Iris pigment epithelial cell (primary cell): ENCODE measurements around the gene EOLA1.
A peak's percentile ranks its signal among the peaks of the same experiment; 100 is the strongest.
"Not testable (repeated sequence)": the region's sequence is repeated elsewhere in the genome, so short reads cannot be mapped to it uniquely, and the experiment has no call there.

ENCODE experiments used
- DNase-seq: peaks from one replicate; pipeline ENCODE4 v3.0.0-alpha.2; 2011; ENCODE audit warnings: low read depth

EOLA1 gene

GRCh38 chrX:149513825-149514428 is 26.9 kb upstream of the EOLA1 start:
- DNase-seq = no peak

- no peak for DNase-seq
Observed at GRCh38 chrX:149515954-149516602, 24.7 kb upstream of the EOLA1 start.

- DNase-seq = no peak
Observed at GRCh38 chrX:149516604-149517003, 24.2 kb upstream of the EOLA1 start.

GRCh38 chrX:149517308-149517707 is 23.5 kb upstream of the EOLA1 start:
- no peak for DNase-seq

- DNase-seq = no peak
Observed at GRCh38 chrX:149518236-149518635, 22.6 kb upstream of the EOLA1 start.

- DNase-seq = not testable (repeated sequence)
Observed at GRCh38 chrX:149520636-149521277, 20.1 kb upstream of the EOLA1 start.

- no peak for DNase-seq
Observed at GRCh38 chrX:149521438-149521837, 19.4 kb upstream of the EOLA1 start.

- DNase-seq = no peak
Observed at GRCh38 chrX:149522916-149523315, 17.9 kb upstream of the EOLA1 start.

- DNase-seq = peak; percentile 69
Observed at GRCh38 chrX:149525389-149525788, 15.4 kb upstream of the EOLA1 start.

GRCh38 chrX:149525903-149526302 is 14.9 kb upstream of the EOLA1 start:
- not testable (repeated sequence) for DNase-seq

- DNase-seq = not testable (repeated sequence)
Observed at GRCh38 chrX:149526318-149527033, 14.3 kb upstream of the EOLA1 start.

GRCh38 chrX:149527705-149528104 is 13.1 kb upstream of the EOLA1 start:
- peak; percentile 34 for DNase-seq

GRCh38 chrX:149528381-149528780 is 12.4 kb upstream of the EOLA1 start:
- no peak for DNase-seq

GRCh38 chrX:149531599-149531998 is 9.2 kb upstream of the EOLA1 start:
- no peak for DNase-seq

GRCh38 chrX:149532868-149533267 is 7.9 kb upstream of the EOLA1 start:
- DNase-seq = not testable (repeated sequence)

- DNase-seq = not testable (repeated sequence)
Observed at GRCh38 chrX:149533999-149534398, 6.8 kb upstream of the EOLA1 start.

GRCh38 chrX:149534926-149535602 is 5.7 kb upstream of the EOLA1 start:
- DNase-seq = not testable (repeated sequence)

GRCh38 chrX:149537474-149537873 is 3.3 kb upstream of the EOLA1 start:
- DNase-seq = not testable (repeated sequence)

- peak; percentile 95 for DNase-seq
Observed at GRCh38 chrX:149539283-149540130, 1.3 kb upstream of the EOLA1 start.

- DNase-seq = peak; percentile 85
Observed at GRCh38 chrX:149540131-149540620, 636 bp upstream of the EOLA1 start.

GRCh38 chrX:149541521-149542047 is 772 bp downstream of the EOLA1 start:
- DNase-seq = peak; percentile 21
